Measurements from ENCODE around the gene WNT1.

WNT1 gene

GRCh38 chr12:48972952-48973483 is 5.1 kb upstream of the WNT1 start:
- H3K4me3 ChIP-seq: no peak overlapping the region
- H3K9ac ChIP-seq (ENCODE audit: insufficient read length): no peak overlapping the region
- TF ChIP-seq POLR2AphosphoS5 (IDR thresholded peaks at IDR 0.05; ENCODE audit: borderline replicate concordance, low read depth, low read length) (no peak), EZH2 (IDR thresholded peaks at IDR 0.05) (no peak), FOXP2 (optimal IDR thresholded peaks at IDR 0.05; ENCODE audit: control extremely low read depth, extremely low read length, insufficient read depth) (no peak)
- no peak for DNase-seq (ENCODE audit: low read depth, low spot score)
- H3K36me3 ChIP-seq (ENCODE audit: insufficient read depth, low read length): no peaks in the 10 kb centered on the region
- no peak overlapping the region for H3K27ac ChIP-seq
- no peaks in the 10 kb centered on the region for H3K9me3 ChIP-seq (ENCODE audit: low read depth, low read length)

GRCh38 chr12:48973531-48973930 is 4.6 kb upstream of the WNT1 start:
- no peak overlapping the region for H3K4me3 ChIP-seq
- H3K36me3 ChIP-seq (ENCODE audit: insufficient read depth, low read length): no peaks in the 10 kb centered on the region
- TF ChIP-seq EZH2 (IDR thresholded peaks at IDR 0.05) (no peak), FOXP2 (optimal IDR thresholded peaks at IDR 0.05; ENCODE audit: control extremely low read depth, extremely low read length, insufficient read depth) (no peak), POLR2AphosphoS5 (IDR thresholded peaks at IDR 0.05; ENCODE audit: borderline replicate concordance, low read depth, low read length) (no peak)
- no peak overlapping the region for H3K27ac ChIP-seq
- H3K9ac ChIP-seq (ENCODE audit: insufficient read length): no peak overlapping the region
- H3K9me3 ChIP-seq (ENCODE audit: low read depth, low read length): no peaks in the 10 kb centered on the region
- no peak for DNase-seq (ENCODE audit: low read depth, low spot score)

- H3K9me3 ChIP-seq (ENCODE audit: low read depth, low read length): no peaks in the 10 kb centered on the region
- H3K27ac ChIP-seq: no peak overlapping the region
- no peak overlapping the region for H3K9ac ChIP-seq (ENCODE audit: insufficient read length)
- TF ChIP-seq EZH2 (IDR thresholded peaks at IDR 0.05): no peak
- TF ChIP-seq FOXP2 (optimal IDR thresholded peaks at IDR 0.05; ENCODE audit: control extremely low read depth, extremely low read length, insufficient read depth): no peak
- TF ChIP-seq POLR2AphosphoS5 (IDR thresholded peaks at IDR 0.05; ENCODE audit: borderline replicate concordance, low read depth, low read length): no peak
- H3K36me3 ChIP-seq (ENCODE audit: insufficient read depth, low read length): no peaks in the 10 kb centered on the region
- H3K4me3 ChIP-seq: no peak overlapping the region
- DNase-seq (ENCODE audit: low read depth, low spot score): no peak
These were observed 4.0 kb upstream of the WNT1 start for GRCh38 chr12:48973941-48974673.

GRCh38 chr12:48977290-48978281 is 536 bp upstream of the WNT1 start:
- no peak overlapping the region for H3K9ac ChIP-seq (ENCODE audit: insufficient read length)

GRCh38 chr12:48978741-48979601 is 849 bp downstream of the WNT1 start:
- H3K36me3 ChIP-seq (ENCODE audit: insufficient read depth, low read length): no peaks in the 10 kb centered on the region
- no peak for DNase-seq (ENCODE audit: low read depth, low spot score)
- no peak overlapping the region for H3K9ac ChIP-seq (ENCODE audit: insufficient read length)
- H3K4me3 ChIP-seq: peak overlapping the region; percentile 72
- H3K9me3 ChIP-seq (ENCODE audit: low read depth, low read length): no peaks in the 10 kb centered on the region
- H3K27ac ChIP-seq: no peak overlapping the region
- peak; percentile 18 for TF ChIP-seq EZH2 (IDR thresholded peaks at IDR 0.05)
- no peak for TF ChIP-seq FOXP2 (optimal IDR thresholded peaks at IDR 0.05; ENCODE audit: control extremely low read depth, extremely low read length, insufficient read depth)

More at GRCh38 chr12:48977290-48978281, 536 bp upstream of the WNT1 start:
- no peaks in the 10 kb centered on the region for H3K36me3 ChIP-seq (ENCODE audit: insufficient read depth, low read length)
- H3K4me3 ChIP-seq: peak overlapping the region; percentile 51
- H3K27ac ChIP-seq: no peak overlapping the region
- no peaks in the 10 kb centered on the region for H3K9me3 ChIP-seq (ENCODE audit: low read depth, low read length)
- TF ChIP-seq POLR2AphosphoS5 (IDR thresholded peaks at IDR 0.05; ENCODE audit: borderline replicate concordance, low read depth, low read length) (no peak), EZH2 (IDR thresholded peaks at IDR 0.05) (no peak), FOXP2 (optimal IDR thresholded peaks at IDR 0.05; ENCODE audit: control extremely low read depth, extremely low read length, insufficient read depth) (no peak)
- DNase-seq (ENCODE audit: low read depth, low spot score): no peak

- Histone ChIP-seq H3K9ac (ENCODE audit: insufficient read length) (no peak overlapping the region), H3K36me3 (ENCODE audit: insufficient read depth, low read length) (no peaks in the 10 kb centered on the region), H3K9me3 (ENCODE audit: low read depth, low read length) (no peaks in the 10 kb centered on the region), H3K4me3 (peak overlapping the region; percentile 72), H3K27ac (no peak overlapping the region)
- TF ChIP-seq FOXP2 (optimal IDR thresholded peaks at IDR 0.05; ENCODE audit: control extremely low read depth, extremely low read length, insufficient read depth) (no peak), EZH2 (IDR thresholded peaks at IDR 0.05) (no peak), POLR2AphosphoS5 (IDR thresholded peaks at IDR 0.05; ENCODE audit: borderline replicate concordance, low read depth, low read length) (no peak)
- DNase-seq (ENCODE audit: low read depth, low spot score): no peak
These were observed 1.7 kb downstream of the WNT1 start for GRCh38 chr12:48979602-48980388.

GRCh38 chr12:48980389-48980952 is 2.3 kb downstream of the WNT1 start:
- Histone ChIP-seq H3K27ac (no peak overlapping the region), H3K4me3 (peak overlapping the region; percentile 72), H3K36me3 (ENCODE audit: insufficient read depth, low read length) (no peaks in the 10 kb centered on the region), H3K9me3 (ENCODE audit: low read depth, low read length) (no peaks in the 10 kb centered on the region), H3K9ac (ENCODE audit: insufficient read length) (no peak overlapping the region)
- no peak for DNase-seq (ENCODE audit: low read depth, low spot score)
- TF ChIP-seq POLR2AphosphoS5 (IDR thresholded peaks at IDR 0.05; ENCODE audit: borderline replicate concordance, low read depth, low read length) (no peak), FOXP2 (optimal IDR thresholded peaks at IDR 0.05; ENCODE audit: control extremely low read depth, extremely low read length, insufficient read depth) (no peak), EZH2 (IDR thresholded peaks at IDR 0.05) (no peak)
